Lung (tissue), 12 donors: ENCODE measurements around the gene IFT22. TPM values are rescaled to one million over a fixed set of nuclear protein-coding genes. Genes with fewer than 3 reads are reported as not detected.

Source experiments
- ATAC-seq: fragments of 200-7000 bp; cut with Tn5 transposase; one replicate; pipeline ENCODE4 v1.9.1; 2020; ENCODE audit warnings: moderate number of reproducible peaks; ENCODE audit not compliant: insufficient read depth, low FRiP score
- DNase-seq, 3 donors: peaks; one replicate each; pipeline ENCODE4 v3.0.0-alpha.2; 2013 to 2017
- H3K27ac ChIP-seq, 2 donors: one replicate each; pipeline ENCODE4 v1.5.1; 2013; ENCODE audit warnings: mild to moderate bottlenecking in 2 of 2, moderate library complexity in 2 of 2, control low read depth in 1 of 2, inconsistent platforms in 1 of 2, low read depth in 1 of 2, low read length in 1 of 2
- H3K27me3 ChIP-seq, 3 donors: one replicate each; pipeline ENCODE4 v1.5.1; 2013; ENCODE audit warnings: low read length in 2 of 3; ENCODE audit not compliant: control insufficient read depth in 3 of 3, insufficient read depth in 3 of 3
- H3K36me3 ChIP-seq, 4 donors: one replicate each; pipeline ENCODE4 v1.5.1; 2013; ENCODE audit warnings: low read length in 4 of 4, mild to moderate bottlenecking in 1 of 4, moderate library complexity in 1 of 4; ENCODE audit not compliant: control insufficient read depth in 4 of 4, insufficient read depth in 4 of 4
- H3K4me1 ChIP-seq, 5 donors: one replicate each; pipeline ENCODE4 v1.5.1; 2013; ENCODE audit warnings: low read length in 5 of 5, mild to moderate bottlenecking in 2 of 5, moderate library complexity in 1 of 5; ENCODE audit not compliant: control insufficient read depth in 5 of 5, insufficient read depth in 5 of 5
- H3K4me3 ChIP-seq: one replicate; pipeline ENCODE4 v1.5.1; 2013; ENCODE audit warnings: mild to moderate bottlenecking, control low read depth, moderate library complexity
- H3K9ac ChIP-seq, 2 donors: one replicate each; pipeline ENCODE4 v1.5.1; 2013; ENCODE audit warnings: low read length in 2 of 2, control low read depth in 1 of 2; ENCODE audit not compliant: insufficient read depth in 1 of 2
- H3K9me3 ChIP-seq, 4 donors: one replicate each; pipeline ENCODE4 v1.5.1; 2013; ENCODE audit warnings: low read length in 3 of 4, mild to moderate bottlenecking in 1 of 4, moderate library complexity in 1 of 4; ENCODE audit not compliant: control insufficient read depth in 4 of 4, insufficient read depth in 3 of 4
- CTCF ChIP-seq: IDR thresholded peaks from 2 replicates; pipeline ENCODE4 v1.5.1; 2012; ENCODE audit warnings: mild to moderate bottlenecking; ENCODE audit errors: control extremely low read depth, extremely low read depth
- WGBS, 2 donors: extraction: QIAGEN DNeasy Blood & Tissue Kit; methylation state at CpG; one replicate each; pipeline ENCODE4 v1.1.7; 2013; 5-methylcytosine and 5-hydroxymethylcytosine counted together
- polyA plus RNA-seq, 2 donors: library from polyadenylated mRNA; stranded (reverse); fragments of 200-250 nt; gene quantifications; one replicate each; pipeline ENCODE4 v1.2.1, GENCODE V29; 2013
- total RNA-seq, 2 donors: library from RNA; depleted of rRNA in 1 of 2; stranded (reverse); fragments of >200 nt in 1 of 2; gene quantifications; one replicate each; pipeline ENCODE4 v1.2.1, GENCODE V29; 2014 to 2021
- donor health status: control.
- donor health status: control.
- donor health status: Bipolar disorder and iron deficiency.
- donor health status: healthy.
- donor health status: DM: yes; HTN: yes; CAD: no.

IFT22 gene
- total and polyA plus RNA-seq, 4 donors = 23.6 to 44.7 (median 34.0) TPM

- no peaks in the 10 kb centered on the region for H3K36me3 ChIP-seq
- 87 to 92% methylated on average over 7 of the region's 7 CpGs for WGBS, 2 donors
- H3K9ac ChIP-seq = no peak overlapping the region
- no peak for DNase-seq
- TF ChIP-seq CTCF = no peak
- H3K27me3 ChIP-seq = no peaks in the 10 kb centered on the region
- H3K27ac ChIP-seq = no peak overlapping the region
- no peaks in the 10 kb centered on the region for H3K4me1 ChIP-seq
- H3K9me3 ChIP-seq = no peaks in the 10 kb centered on the region
- H3K4me3 ChIP-seq = no peak overlapping the region
- no peak for ATAC-seq
These were observed 21.3 kb upstream of the IFT22 start for GRCh38 chr7:101342892-101343291.

- Histone ChIP-seq H3K27ac (no peak overlapping the region), H3K4me1 (no peaks in the 10 kb centered on the region), H3K27me3 (no peaks in the 10 kb centered on the region), H3K4me3 (no peak overlapping the region), H3K9ac (no peak overlapping the region), H3K9me3 (no peaks in the 10 kb centered on the region), H3K36me3 (no peaks in the 10 kb centered on the region)
- ATAC-seq = no peak
- 88 to 89% methylated on average over 14 of the region's 14 CpGs for WGBS, 2 donors
- DNase-seq = no peak
- no peak for TF ChIP-seq CTCF
These were observed 18.8 kb upstream of the IFT22 start for GRCh38 chr7:101340379-101340778.

GRCh38 chr7:101333912-101334311, 12.3 kb upstream of the IFT22 start:
- Histone ChIP-seq H3K9me3 (no peaks in the 10 kb centered on the region), H3K4me3 (no peak overlapping the region), H3K27me3 (no peaks in the 10 kb centered on the region), H3K9ac (no peak overlapping the region), H3K4me1 (peaks cover 0 to 2% (median 0%) of the 10 kb centered on the region in 5 donors), H3K36me3 (no peaks in the 10 kb centered on the region), H3K27ac (no peak overlapping the region)
- no peak for TF ChIP-seq CTCF
- ATAC-seq (no peak), DNase-seq (no peak)
- WGBS, 2 donors = 45 to 69% methylated on average over 5 of the region's 5 CpGs

GRCh38 chr7:101332026-101332425, 10.4 kb upstream of the IFT22 start:
- no peak for DNase-seq
- Histone ChIP-seq H3K4me1 (peaks cover 0 to 2% (median 0%) of the 10 kb centered on the region in 5 donors), H3K9ac (no peak overlapping the region), H3K4me3 (no peak overlapping the region), H3K27me3 (no peaks in the 10 kb centered on the region), H3K36me3 (no peaks in the 10 kb centered on the region), H3K27ac (no peak overlapping the region), H3K9me3 (no peaks in the 10 kb centered on the region)
- no peak for TF ChIP-seq CTCF
- ATAC-seq = no peak
- WGBS, 2 donors = 93 to 95% methylated on average over 8 of the region's 8 CpGs
